A673 (cell line): ENCODE data around the gene CAV3. TPM values are rescaled to one million over a fixed set of nuclear protein-coding genes. Genes with fewer than 3 reads are reported as not detected.

Experiments used
- BruUV-seq: library from RNA; stranded (reverse); fragments of 400-500 nt; replicated peaks from 2 replicates; lab custom pipeline; 2021; lab: Mats Ljungman, UMichigan
- CTCF ChIA-PET: fragments of 300-600 bp; sonication (Branson Sonifier 250); formaldehyde crosslinking; loops from one replicate; lab custom pipeline; 2022; ENCODE audit warnings: antibody characterized with exemption; lab: Charles Lee
- POLR2A ChIA-PET: fragments of 300-600 bp; sonication (Branson Sonifier 250); formaldehyde crosslinking; loops from one replicate; lab custom pipeline; 2022; ENCODE audit warnings: antibody characterized with exemption; ENCODE audit not compliant: low non-redundant PET; lab: Charles Lee
- DNase-seq: peaks from one replicate; pipeline ENCODE4 v3.0.0-alpha.2; 2015; ENCODE audit warnings: low spot score
- H3K27ac ChIP-seq: fragments of 200-600 bp; sonication (generic); 2 replicates; pipeline ENCODE4 v1.5.1; 2016; ENCODE audit warnings: mixed run types, low read depth, mild to moderate bottlenecking, mixed read lengths, antibody characterized with exemption, low read length; ENCODE audit not compliant: poor library complexity, severe bottlenecking
- H3K27me3 ChIP-seq: fragments of 200-600 bp; sonication (generic); replicated peaks from 2 replicates; pipeline ENCODE4 v1.6.1; 2017; ENCODE audit warnings: mixed run types, low read depth, mild to moderate bottlenecking, mixed read lengths, antibody characterized with exemption, low read length; ENCODE audit not compliant: insufficient read depth, poor library complexity
- H3K36me3 ChIP-seq: fragments of 200-600 bp; sonication (generic); 2 replicates; pipeline ENCODE4 v1.6.1; 2016; ENCODE audit warnings: mixed run types, mild to moderate bottlenecking, mixed read lengths, antibody characterized with exemption, low read length; ENCODE audit not compliant: insufficient read depth, poor library complexity, severe bottlenecking
- H3K4me1 ChIP-seq: fragments of 200-600 bp; sonication (generic); 2 replicates; pipeline ENCODE4 v1.6.1; 2017; ENCODE audit warnings: mixed run types, mild to moderate bottlenecking, mixed read lengths, antibody characterized with exemption, low read length; ENCODE audit not compliant: insufficient read depth, poor library complexity, severe bottlenecking
- H3K4me3 ChIP-seq: fragments of 200-600 bp; sonication (generic); 2 replicates; pipeline ENCODE4 v1.5.1; 2016; ENCODE audit warnings: low read depth, mixed run types, mild to moderate bottlenecking, mixed read lengths, low read length; ENCODE audit not compliant: poor library complexity, severe bottlenecking
- H3K9me3 ChIP-seq: fragments of 200-600 bp; sonication (generic); 2 replicates; pipeline ENCODE4 v1.6.1; 2016; ENCODE audit warnings: mixed run types, low read depth, mild to moderate bottlenecking, mixed read lengths, antibody characterized with exemption, low read length; ENCODE audit not compliant: poor library complexity, severe bottlenecking
- CTCF ChIP-seq: fragments of 300-800, 200-600 bp; sonication (generic); conservative IDR thresholded peaks from 2 replicates; pipeline ENCODE4 v1.5.1; 2017; ENCODE audit warnings: low read depth, mild to moderate bottlenecking, antibody characterized with exemption, low read length, moderate library complexity, mixed read lengths
- EZH2 ChIP-seq: fragments of 200-600 bp; sonication (generic); IDR thresholded peaks from 2 replicates; pipeline ENCODE4 v1.6.1; 2017; ENCODE audit warnings: borderline replicate concordance, low read depth, mild to moderate bottlenecking, mixed read lengths, antibody characterized with exemption, low read length; ENCODE audit not compliant: poor library complexity, severe bottlenecking
- intact Hi-C: fragments of 100-400 bp; cut with micrococcal nuclease; formaldehyde crosslinking; loops from one replicate; pipeline ENCODE4 v1.10.0; 2022; ENCODE audit not compliant: unreplicated experiment
- total RNA-seq: library from RNA; stranded (reverse); gene quantifications from 2 replicates; pipeline ENCODE4 v1.2.3, GENCODE V29; 2021

CAV3 gene
- total RNA-seq, 1 experiment from 2014 or later: not detected

- no peaks in the 10 kb centered on the region for H3K4me1 ChIP-seq
- no peaks in the 10 kb centered on the region for H3K36me3 ChIP-seq
- TF ChIP-seq EZH2 (no peak), CTCF (no peak)
- H3K9me3 ChIP-seq: no peaks in the 10 kb centered on the region
- H3K4me3 ChIP-seq: no peak overlapping the region
- ChIA-PET CTCF (no interaction called here), POLR2A (no interaction called here)
- H3K27ac ChIP-seq: no peak overlapping the region
- BruUV-seq: no TSS peak
- no peak for DNase-seq
- no peaks in the 10 kb centered on the region for H3K27me3 ChIP-seq
- intact Hi-C loops: no loop called here
Observed at GRCh38 chr3:8705575-8705974, 28.0 kb upstream of the CAV3 start.

GRCh38 chr3:8709287-8709686, 24.3 kb upstream of the CAV3 start:
- no peak for DNase-seq
- no TSS peak for BruUV-seq
- H3K4me3 ChIP-seq: no peak overlapping the region
- no peak overlapping the region for H3K27ac ChIP-seq
- TF ChIP-seq CTCF (no peak), EZH2 (no peak)
- ChIA-PET CTCF (no interaction called here), POLR2A (no interaction called here)
- intact Hi-C loops: no loop called here
- no peaks in the 10 kb centered on the region for H3K9me3 ChIP-seq
- H3K27me3 ChIP-seq: no peaks in the 10 kb centered on the region
- H3K4me1 ChIP-seq: no peaks in the 10 kb centered on the region
- no peaks in the 10 kb centered on the region for H3K36me3 ChIP-seq

GRCh38 chr3:8709801-8710507, 23.6 kb upstream of the CAV3 start:
- Histone ChIP-seq H3K27ac (no peak overlapping the region), H3K9me3 (no peaks in the 10 kb centered on the region), H3K27me3 (no peaks in the 10 kb centered on the region), H3K4me1 (no peaks in the 10 kb centered on the region), H3K36me3 (no peaks in the 10 kb centered on the region), H3K4me3 (no peak overlapping the region)
- no peak for DNase-seq
- no peak for TF ChIP-seq CTCF
- TF ChIP-seq EZH2: no peak
- POLR2A ChIA-PET: no interaction called here
- no TSS peak for BruUV-seq
- intact Hi-C loops: no loop called here
- CTCF ChIA-PET: no interaction called here
